SK-N-MC (cell line): ENCODE results near the gene MAP4K4.

Experiments used
- EZH2 ChIP-seq: fragments of 200-600 bp; sonication (generic); IDR thresholded peaks from one replicate; pipeline ENCODE4 v1.6.1; 2017; ENCODE audit warnings: antibody characterized with exemption
- FOXP2 ChIP-seq: optimal IDR thresholded peaks from 2 replicates; pipeline ENCODE3; 2011; ENCODE audit warnings: mild to moderate bottlenecking, moderate library complexity; ENCODE audit not compliant: insufficient read depth; ENCODE audit errors: extremely low read length, control extremely low read depth
- POLR2AphosphoS5 ChIP-seq: IDR thresholded peaks from 2 replicates; pipeline ENCODE4 v1.6.1; 2012; ENCODE audit warnings: mild to moderate bottlenecking, low read depth, low read length, borderline replicate concordance

DNA sequence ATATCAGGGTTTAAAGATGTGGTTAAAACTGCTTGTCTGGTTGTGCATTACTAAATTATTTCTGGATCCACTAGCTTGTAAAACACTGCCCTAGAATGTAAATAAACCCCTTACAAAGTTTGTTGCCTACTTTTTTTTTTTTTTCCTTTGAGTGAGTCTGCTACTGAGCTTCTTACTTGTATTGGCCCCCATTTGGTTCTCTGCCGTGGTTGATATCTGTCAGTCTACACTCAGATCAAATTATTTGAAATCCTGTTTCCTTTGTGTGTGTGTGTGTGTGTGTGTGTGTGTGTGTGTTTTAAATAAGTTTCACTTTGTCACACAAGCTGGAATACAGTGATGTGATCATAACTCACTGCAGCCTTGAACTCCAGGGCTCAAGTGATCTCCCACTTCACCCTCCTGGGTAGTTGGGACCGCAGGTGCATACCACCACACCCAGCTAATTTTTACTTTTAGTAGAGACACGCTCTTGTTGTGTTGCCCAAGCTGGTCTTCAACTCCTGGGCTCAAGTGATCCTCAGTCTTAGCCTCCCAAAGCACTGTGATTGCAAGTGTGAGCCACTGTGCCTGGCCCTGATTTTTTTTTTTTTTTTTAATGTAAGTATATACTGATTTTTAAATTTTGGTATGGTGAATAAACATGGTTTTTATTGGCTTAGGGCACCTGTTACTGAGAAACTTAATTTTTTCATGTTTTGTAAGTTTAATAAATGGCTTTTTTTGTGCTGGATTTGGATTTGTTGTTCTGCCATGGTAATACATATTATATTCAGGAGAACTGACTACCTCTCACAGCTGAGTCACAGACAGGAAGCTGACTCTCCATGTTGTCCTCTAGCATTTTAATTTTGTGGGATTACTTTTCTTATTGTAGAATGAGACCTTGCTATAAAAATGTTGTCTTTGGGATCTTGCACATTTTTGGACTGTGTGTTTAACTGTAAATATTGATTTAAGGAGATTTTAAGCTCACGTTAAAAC lies 48.5 kb downstream of the MAP4K4 start:
- TF ChIP-seq EZH2 (no peak), POLR2AphosphoS5 (no peak), FOXP2 (no peak)
